Kidney (tissue), 14 donors: ENCODE measurements around the gene FRAT2. TPM values are rescaled to one million over a fixed set of nuclear protein-coding genes. Genes with fewer than 3 reads are reported as not detected.
A peak's percentile ranks its signal among the peaks of the same experiment; 100 is the strongest.

ENCODE experiments used
- DNase-seq, 5 donors: peaks; one replicate each; pipeline ENCODE4 v3.0.0-alpha.2; 2013 to 2020
- FAIRE-seq: peaks from 2 replicates; lab custom pipeline; 2012; peaks lifted over from hg19 to GRCh38; lab: Jason Lieb, UNC
- H3K27ac ChIP-seq, 2 donors: one replicate each; pipeline ENCODE4 v1.7.0; 2013; ENCODE audit warnings: low read depth in 2 of 2, low read length in 2 of 2, inconsistent platforms in 1 of 2
- H3K27me3 ChIP-seq: one replicate; pipeline ENCODE4 v1.7.1; 2013; ENCODE audit warnings: low read length, inconsistent platforms; ENCODE audit not compliant: control insufficient read depth, insufficient read depth
- H3K36me3 ChIP-seq, 3 donors: one replicate each; pipeline versions ENCODE4 v1.7.0 to v1.7.1; 2013; ENCODE audit warnings: low read length in 3 of 3, control low read depth in 1 of 3, inconsistent platforms in 1 of 3; ENCODE audit not compliant: insufficient read depth in 3 of 3, control insufficient read depth in 2 of 3
- H3K4me1 ChIP-seq, 3 donors: one replicate each; pipeline versions ENCODE4 v1.7.0 to v1.7.1; 2013; ENCODE audit warnings: low read length in 3 of 3, inconsistent platforms in 1 of 3, low read depth in 1 of 3; ENCODE audit not compliant: control insufficient read depth in 2 of 3, insufficient read depth in 2 of 3
- H3K4me3 ChIP-seq, 3 donors: one replicate each; pipeline versions ENCODE4 v1.7.0 to v1.8.1; 2013; ENCODE audit warnings: low read length in 3 of 3, control low read depth in 1 of 3, inconsistent platforms in 1 of 3
- H3K9ac ChIP-seq, 3 donors: one replicate each; pipeline versions ENCODE4 v1.7.0 to v1.7.1; 2013; ENCODE audit warnings: low read length in 3 of 3, control low read depth in 1 of 3, inconsistent platforms in 1 of 3
- H3K9me3 ChIP-seq, 3 donors: one replicate each; pipeline versions ENCODE4 v1.7.0 to v1.7.1; 2013; ENCODE audit warnings: low read length in 3 of 3, control low read depth in 1 of 3, inconsistent platforms in 1 of 3; ENCODE audit not compliant: control insufficient read depth in 2 of 3, insufficient read depth in 1 of 3
- intact Hi-C: fragments of 100-400 bp; cut with DNase I; formaldehyde crosslinking; loops from one replicate; pipeline ENCODE4 v1.11.1; 2022
- polyA plus RNA-seq: library from polyadenylated mRNA; stranded (reverse); fragments of 350-450 nt; fragmentation: Illumina TruSeq; extraction: RNeasy Lipid Tissue Mini Kit (QIAGEN cat#74804); gene quantifications from one replicate; pipeline ENCODE4 v1.2.3, GENCODE V29; 2014; ENCODE audit warnings: low read depth, low replicate concordance; ENCODE audit not compliant: insufficient read depth
- total RNA-seq: library from RNA; stranded (reverse); fragmentation: NEBNext Ultra II Directional; extraction: Animal tissue kit (Norgen Biotek cat#: 25700); gene quantifications from one replicate; pipeline ENCODE4 v1.2.1, GENCODE V29; 2021
- TF ChIP-seq, protein P1 (sequence below): IDR thresholded peaks from 3 replicates; pipeline ENCODE4 v1.5.1; 2012; ENCODE audit warnings: mild to moderate bottlenecking, moderate library complexity, borderline replicate concordance; ENCODE audit not compliant: insufficient read depth; ENCODE audit errors: extremely low read depth
- donor health status: control.
- donor health status: control.
- donor health status: control.
- donor health status: control.
- donor health status: control.
- donor health status: DM: yes; HTN: yes; CAD: no.
- donor health status: Normal renal cell carcinoma (clear cell type).

Gene FRAT2
- total and polyA plus RNA-seq, 2 donors from 2014 or later = 5.4 to 16.8 TPM

DNA sequence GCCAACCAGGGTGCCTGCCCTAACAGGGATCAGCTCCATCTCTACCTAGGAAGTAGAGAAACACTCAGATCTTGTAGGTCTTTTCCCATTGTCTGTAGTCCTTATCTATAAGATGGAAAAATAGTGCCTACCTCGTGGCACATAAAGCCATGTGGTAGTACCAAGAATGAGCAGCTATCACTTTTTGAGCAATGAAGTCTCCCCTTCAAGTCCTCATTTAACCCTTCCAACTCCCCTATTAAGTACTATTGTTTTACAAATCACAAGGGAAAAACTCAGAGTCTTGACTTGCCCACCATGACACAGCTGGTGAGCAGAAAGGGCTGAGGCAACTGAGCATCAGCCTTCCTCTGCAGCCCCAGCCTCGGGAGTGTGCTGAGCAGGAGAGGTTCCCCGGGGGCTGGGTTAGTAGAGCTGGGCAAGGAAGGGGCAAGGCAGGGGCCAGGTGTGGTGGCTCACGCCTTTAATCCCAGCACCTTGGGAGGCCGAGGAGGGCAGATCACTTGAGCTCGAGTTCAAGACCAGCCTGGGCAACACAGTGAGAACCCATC, 3.3 kb downstream of the FRAT2 start:
- no peak overlapping the region for H3K9ac ChIP-seq
- TF ChIP-seq, protein P1, sequence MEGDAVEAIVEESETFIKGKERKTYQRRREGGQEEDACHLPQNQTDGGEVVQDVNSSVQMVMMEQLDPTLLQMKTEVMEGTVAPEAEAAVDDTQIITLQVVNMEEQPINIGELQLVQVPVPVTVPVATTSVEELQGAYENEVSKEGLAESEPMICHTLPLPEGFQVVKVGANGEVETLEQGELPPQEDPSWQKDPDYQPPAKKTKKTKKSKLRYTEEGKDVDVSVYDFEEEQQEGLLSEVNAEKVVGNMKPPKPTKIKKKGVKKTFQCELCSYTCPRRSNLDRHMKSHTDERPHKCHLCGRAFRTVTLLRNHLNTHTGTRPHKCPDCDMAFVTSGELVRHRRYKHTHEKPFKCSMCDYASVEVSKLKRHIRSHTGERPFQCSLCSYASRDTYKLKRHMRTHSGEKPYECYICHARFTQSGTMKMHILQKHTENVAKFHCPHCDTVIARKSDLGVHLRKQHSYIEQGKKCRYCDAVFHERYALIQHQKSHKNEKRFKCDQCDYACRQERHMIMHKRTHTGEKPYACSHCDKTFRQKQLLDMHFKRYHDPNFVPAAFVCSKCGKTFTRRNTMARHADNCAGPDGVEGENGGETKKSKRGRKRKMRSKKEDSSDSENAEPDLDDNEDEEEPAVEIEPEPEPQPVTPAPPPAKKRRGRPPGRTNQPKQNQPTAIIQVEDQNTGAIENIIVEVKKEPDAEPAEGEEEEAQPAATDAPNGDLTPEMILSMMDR = no peak
- DNase-seq (peak in 1 of 5 donors; percentile 43), FAIRE-seq (no peak)
- intact Hi-C loops = loop anchor here (10.0 kb wide), 1 partner anchor 46 kb away; no protein-coding TSS in a partner anchor
- H3K4me3 ChIP-seq = no peak overlapping the region
- H3K4me1 ChIP-seq = peaks cover 0 to 12% (median 8%) of the 10 kb centered on the region in 3 donors
- H3K27ac ChIP-seq = no peak overlapping the region
- no peaks in the 10 kb centered on the region for H3K27me3 ChIP-seq
- no peaks in the 10 kb centered on the region for H3K9me3 ChIP-seq
- H3K36me3 ChIP-seq = no peaks in the 10 kb centered on the region

DNA sequence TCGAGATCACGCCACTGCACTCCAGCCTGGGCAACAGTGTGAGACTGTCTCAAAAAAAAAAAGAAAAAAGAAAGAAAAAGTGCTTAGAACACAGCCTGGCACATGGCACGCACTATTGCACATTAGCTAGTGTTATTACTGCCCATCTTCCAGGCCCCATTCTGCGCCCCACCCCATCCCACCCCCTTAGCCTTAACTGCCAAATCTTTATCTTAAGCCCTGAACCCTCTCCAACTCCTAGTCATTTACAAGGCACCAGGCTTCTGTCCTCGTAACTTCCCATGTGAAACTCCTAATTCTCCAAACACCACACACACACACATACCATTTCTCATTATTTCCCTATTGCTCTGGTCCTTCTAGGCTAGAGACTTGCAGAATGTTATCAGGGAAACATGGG, 4.8 kb downstream of the FRAT2 start:
- FAIRE-seq = no peak

DNA sequence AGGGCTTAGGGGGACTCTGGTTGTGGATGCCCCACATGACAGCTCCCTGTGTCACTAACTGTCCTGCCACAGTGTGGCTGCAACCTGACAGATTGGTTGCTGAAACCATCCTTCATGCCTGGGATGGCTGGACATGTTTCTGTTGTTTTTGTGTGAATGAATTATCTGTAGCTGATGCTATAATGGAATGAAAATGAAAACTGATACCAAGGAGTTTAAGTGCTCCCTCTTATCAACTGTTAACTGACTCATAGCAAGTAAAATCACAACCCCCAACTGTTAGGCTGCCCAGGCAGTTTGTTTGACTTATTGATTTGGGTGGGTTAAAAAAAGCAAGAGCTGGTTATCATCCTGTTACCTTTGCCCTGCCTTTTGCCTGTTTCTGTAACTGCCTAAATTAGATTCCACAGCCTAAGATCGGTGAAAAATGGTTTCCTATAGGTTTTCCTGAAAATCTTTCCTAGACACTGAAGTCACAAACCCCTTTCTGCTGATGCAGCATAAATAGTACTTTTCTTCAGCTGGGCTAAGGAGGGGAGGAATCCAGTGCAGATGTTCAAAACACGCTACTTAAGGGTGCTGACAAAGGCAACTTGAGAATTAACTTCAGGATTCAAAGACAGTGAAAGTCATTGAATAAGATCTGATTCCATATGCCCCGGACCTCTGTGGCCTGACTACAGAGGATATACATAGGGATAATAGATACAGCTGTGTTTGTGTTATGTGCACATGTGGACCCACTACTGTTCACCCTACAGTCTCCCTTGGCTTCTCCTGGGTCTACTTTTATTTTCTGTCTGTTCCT, 5.7 kb downstream of the FRAT2 start:
- Histone ChIP-seq H3K9me3 (no peaks in the 10 kb centered on the region), H3K4me1 (peaks cover 0 to 12% (median 8%) of the 10 kb centered on the region in 3 donors), H3K36me3 (no peaks in the 10 kb centered on the region), H3K4me3 (no peak overlapping the region), H3K27me3 (no peaks in the 10 kb centered on the region), H3K9ac (no peak overlapping the region), H3K27ac (no peak overlapping the region)
- FAIRE-seq = no peak
- DNase-seq = peak in 1 of 5 donors; percentile 6
- intact Hi-C loops = no loop called here
- TF ChIP-seq, protein P1 = no peak

More for the DNA sequence above, 4.8 kb downstream of the FRAT2 start:
- Histone ChIP-seq H3K4me3 (no peak overlapping the region), H3K9ac (no peak overlapping the region), H3K36me3 (no peaks in the 10 kb centered on the region), H3K27ac (no peak overlapping the region), H3K4me1 (peaks cover 0 to 12% (median 8%) of the 10 kb centered on the region in 3 donors), H3K9me3 (no peaks in the 10 kb centered on the region), H3K27me3 (no peaks in the 10 kb centered on the region)
- DNase-seq = no peak
- intact Hi-C loops = loop anchor here (10.0 kb wide), 1 partner anchor 45 kb away; no protein-coding TSS in a partner anchor
- TF ChIP-seq, protein P1 = no peak
